Activated T-cell treated with anti-CD3 and anti-CD28 coated beads, Interleukin-2, amount 50 U/mL, for 24 hours (primary cell): ENCODE results near the gene ARHGAP23.

Source experiments
- DNase-seq: peaks from one replicate; pipeline ENCODE4 v3.0.0-alpha.2; 2020
- H3K27ac Mint-ChIP-seq: 2 replicates; pipeline ENCODE4 v1.8.0; 2020; ENCODE audit warnings: mild to moderate bottlenecking, mixed read lengths
- H3K27me3 Mint-ChIP-seq: 2 replicates; pipeline ENCODE4 v1.8.0; 2020; ENCODE audit warnings: mixed read lengths
- H3K36me3 Mint-ChIP-seq: 2 replicates; pipeline ENCODE4 v1.8.0; 2020; ENCODE audit warnings: low read depth, mixed read lengths
- H3K4me1 Mint-ChIP-seq: 2 replicates; pipeline ENCODE4 v1.8.0; 2020; ENCODE audit warnings: low read depth, mixed read lengths
- H3K4me3 Mint-ChIP-seq: 2 replicates; pipeline ENCODE4 v1.8.0; 2020; ENCODE audit warnings: mild to moderate bottlenecking, moderate library complexity, mixed read lengths
- H3K9me3 Mint-ChIP-seq: 2 replicates; pipeline ENCODE4 v1.8.0; 2020; ENCODE audit warnings: mixed read lengths

ARHGAP23 gene

GRCh38 chr17:38539386-38539785 lies 111.1 kb downstream of the ARHGAP23 start:
- no peaks in the 10 kb centered on the region for H3K4me1 Mint-ChIP-seq
- no peak for DNase-seq
- no peaks in the 10 kb centered on the region for H3K36me3 Mint-ChIP-seq
- no peak overlapping the region for H3K27ac Mint-ChIP-seq
- H3K4me3 Mint-ChIP-seq: no peak overlapping the region
- peaks cover 32% of the 10 kb centered on the region for H3K27me3 Mint-ChIP-seq
- H3K9me3 Mint-ChIP-seq: no peaks in the 10 kb centered on the region

DNA sequence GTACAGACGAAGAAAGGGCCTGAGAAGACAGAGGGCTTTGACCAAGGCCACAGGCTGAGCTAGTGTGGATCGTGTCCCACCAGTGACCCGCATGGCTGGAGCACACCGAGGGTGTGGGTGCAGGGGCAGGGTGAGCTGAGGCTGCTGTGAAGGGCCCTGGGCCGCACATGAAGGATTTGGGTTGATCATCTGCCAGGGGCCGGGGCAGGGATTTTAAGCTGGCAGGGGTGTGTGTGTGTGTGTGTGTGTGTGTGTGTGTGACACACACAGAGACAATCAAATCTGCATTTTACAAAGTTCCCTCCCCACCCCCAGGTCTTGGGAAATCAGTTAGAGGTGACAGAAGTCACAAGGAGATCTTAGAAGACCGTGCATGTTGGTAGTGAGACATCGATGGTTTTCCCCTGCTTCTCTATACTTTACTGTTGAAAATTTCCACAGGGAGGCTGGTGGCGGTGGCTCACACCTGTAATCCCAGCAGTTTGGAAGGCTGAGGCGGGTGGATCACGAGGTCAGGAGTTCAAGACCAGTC lies 112.3 kb downstream of the ARHGAP23 start:
- DNase-seq: no peak
- Mint-ChIP-seq H3K9me3 (no peaks in the 10 kb centered on the region), H3K27ac (no peak overlapping the region), H3K36me3 (no peaks in the 10 kb centered on the region), H3K4me3 (no peak overlapping the region), H3K4me1 (no peaks in the 10 kb centered on the region), H3K27me3 (peaks cover 28% of the 10 kb centered on the region)

GRCh38 chr17:38541281-38541680 lies 113.0 kb downstream of the ARHGAP23 start:
- no peak for DNase-seq
- Mint-ChIP-seq H3K4me3 (no peak overlapping the region), H3K27me3 (peaks cover 21% of the 10 kb centered on the region), H3K27ac (no peak overlapping the region), H3K9me3 (no peaks in the 10 kb centered on the region), H3K4me1 (no peaks in the 10 kb centered on the region), H3K36me3 (no peaks in the 10 kb centered on the region)

- no peaks in the 10 kb centered on the region for H3K9me3 Mint-ChIP-seq
- H3K27me3 Mint-ChIP-seq: peaks cover 24% of the 10 kb centered on the region
- DNase-seq: no peak
- H3K27ac Mint-ChIP-seq: no peak overlapping the region
- no peaks in the 10 kb centered on the region for H3K36me3 Mint-ChIP-seq
- no peaks in the 10 kb centered on the region for H3K4me1 Mint-ChIP-seq
- no peak overlapping the region for H3K4me3 Mint-ChIP-seq
Measured at GRCh38 chr17:38542286-38542685, 114.0 kb downstream of the ARHGAP23 start.

DNA sequence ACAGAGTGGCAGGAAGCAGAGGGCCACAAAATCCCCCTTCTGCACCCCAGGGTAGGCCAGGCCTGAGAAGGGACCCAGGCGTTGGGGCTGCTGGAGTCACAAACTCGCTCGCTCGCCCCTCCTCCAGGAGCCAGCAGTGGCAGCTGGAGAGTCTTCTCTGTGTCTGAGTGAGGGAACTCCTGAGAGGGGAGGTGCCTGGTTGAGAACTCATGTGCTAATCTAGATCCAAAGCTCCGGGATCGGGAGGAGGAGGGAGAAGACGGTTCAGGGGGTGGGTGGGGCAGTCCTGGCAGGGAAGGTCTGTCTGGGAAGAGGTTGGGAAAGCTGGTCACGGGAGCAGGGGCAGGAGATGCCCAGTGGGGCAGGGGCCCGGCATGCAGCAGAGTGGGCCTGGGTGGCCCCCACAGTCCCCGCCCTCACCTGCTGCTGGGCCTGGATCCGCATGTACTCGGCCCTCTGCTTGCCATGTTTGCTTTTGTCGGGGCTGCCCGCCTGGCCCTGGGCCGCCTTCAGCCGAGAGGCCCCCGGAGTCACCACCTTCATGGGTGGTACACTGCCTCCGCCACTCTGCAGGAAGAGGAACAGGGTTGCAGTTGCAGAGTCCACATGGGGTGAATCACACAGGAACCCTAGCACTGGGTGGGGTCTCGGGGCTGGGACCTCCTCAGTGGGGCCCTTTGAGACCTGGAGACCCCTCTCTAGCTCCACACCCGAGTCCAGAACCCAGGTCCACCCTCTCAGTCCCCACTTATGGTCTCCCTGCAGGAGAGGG lies 115.3 kb downstream of the ARHGAP23 start:
- Mint-ChIP-seq H3K27me3 (peaks cover 25% of the 10 kb centered on the region), H3K27ac (no peak overlapping the region), H3K9me3 (no peaks in the 10 kb centered on the region), H3K4me1 (no peaks in the 10 kb centered on the region), H3K4me3 (no peak overlapping the region), H3K36me3 (no peaks in the 10 kb centered on the region)
- no peak for DNase-seq

DNA sequence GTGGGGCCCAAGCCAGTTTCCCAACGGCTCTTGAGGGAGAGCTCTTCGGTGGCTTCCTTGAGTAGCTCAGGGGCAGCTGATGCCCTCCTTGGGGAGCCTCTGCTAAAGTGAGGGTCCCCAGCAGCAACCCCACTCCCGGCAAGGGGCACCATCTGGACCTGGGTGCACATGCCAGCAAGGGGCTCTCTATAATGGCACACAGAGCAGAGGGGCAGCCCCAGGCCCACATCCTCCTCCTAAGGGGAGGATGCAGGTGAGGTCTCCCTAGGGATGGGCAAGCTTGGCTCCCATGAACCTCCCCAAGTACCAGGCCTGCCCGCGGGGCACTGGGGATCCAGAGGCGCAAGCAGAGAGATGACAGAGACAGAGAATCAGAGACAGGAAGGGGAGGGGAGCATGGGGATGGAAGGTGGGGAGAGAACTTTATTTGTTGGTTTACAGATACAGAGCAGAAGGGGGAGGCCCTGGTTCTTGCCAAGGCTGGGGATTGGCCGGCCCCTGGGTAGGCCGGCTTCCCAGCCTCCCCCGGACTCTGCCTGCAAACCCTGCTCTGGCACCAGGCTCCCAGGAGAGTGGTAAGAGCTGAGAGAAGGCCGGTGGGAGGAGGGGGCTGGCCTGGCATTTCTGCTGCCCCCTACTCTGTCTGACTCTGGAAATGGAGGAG lies 116.0 kb downstream of the ARHGAP23 start:
- H3K4me3 Mint-ChIP-seq: no peak overlapping the region
- no peaks in the 10 kb centered on the region for H3K36me3 Mint-ChIP-seq
- DNase-seq: no peak
- H3K9me3 Mint-ChIP-seq: no peaks in the 10 kb centered on the region
- H3K4me1 Mint-ChIP-seq: no peaks in the 10 kb centered on the region
- H3K27ac Mint-ChIP-seq: no peak overlapping the region
- peaks cover 22% of the 10 kb centered on the region for H3K27me3 Mint-ChIP-seq

DNA sequence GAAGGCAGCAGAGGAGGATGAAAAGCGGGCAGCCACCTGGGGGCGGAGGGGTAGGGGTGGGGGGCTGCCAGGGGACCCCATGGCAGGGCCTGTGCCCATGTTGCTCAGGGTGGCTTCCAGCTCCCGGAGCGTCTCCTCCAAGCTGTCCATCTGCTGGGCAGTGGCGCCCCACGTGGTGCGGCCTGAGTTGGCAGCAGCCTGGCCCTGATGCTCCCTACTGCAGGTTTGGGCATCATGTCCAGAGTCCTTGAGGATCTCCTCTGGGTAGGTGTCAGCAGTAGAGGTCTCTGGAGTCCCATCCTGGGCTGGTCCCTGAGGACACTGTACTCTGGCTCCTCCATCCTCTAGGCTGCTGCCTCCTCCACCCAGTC lies 116.6 kb downstream of the ARHGAP23 start:
- Mint-ChIP-seq H3K4me3 (no peak overlapping the region), H3K27ac (no peak overlapping the region), H3K4me1 (no peaks in the 10 kb centered on the region), H3K27me3 (peaks cover 19% of the 10 kb centered on the region), H3K9me3 (no peaks in the 10 kb centered on the region), H3K36me3 (no peaks in the 10 kb centered on the region)
- no peak for DNase-seq

DNA sequence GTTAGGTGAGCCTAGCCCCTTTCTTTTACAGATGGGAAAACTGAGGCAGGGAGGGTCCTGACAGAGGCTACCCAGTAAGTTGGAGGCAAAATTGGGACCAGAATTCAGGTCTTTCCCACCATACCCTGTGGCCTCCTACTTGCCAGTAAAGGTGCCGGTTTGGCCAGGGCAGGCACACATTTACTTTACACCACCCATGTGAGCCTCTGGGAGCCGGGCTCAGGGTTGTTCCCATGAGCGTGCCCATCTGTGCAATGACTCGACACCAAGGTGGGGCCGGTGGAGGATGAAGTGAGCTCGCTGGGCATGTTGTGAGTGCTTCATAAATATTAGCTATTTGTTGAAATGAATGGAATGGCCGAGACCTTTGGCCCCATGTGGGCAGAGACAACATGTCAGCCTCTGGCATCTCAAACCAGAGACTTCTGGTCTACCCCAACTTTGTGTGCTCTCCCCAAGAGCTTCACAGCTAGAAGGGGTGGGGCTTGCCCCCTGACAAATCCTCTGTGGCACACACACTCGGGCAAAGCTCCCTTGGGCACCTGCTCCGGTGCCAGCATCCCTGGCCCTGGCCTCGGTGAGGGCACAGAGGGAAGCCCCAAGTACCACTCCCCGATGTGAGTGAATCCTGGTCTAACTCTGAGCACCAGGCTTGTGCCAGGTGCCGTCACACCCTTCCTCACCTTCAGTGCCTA lies 117.4 kb downstream of the ARHGAP23 start:
- H3K4me1 Mint-ChIP-seq: no peaks in the 10 kb centered on the region
- H3K4me3 Mint-ChIP-seq: no peak overlapping the region
- H3K27me3 Mint-ChIP-seq: peaks cover 15% of the 10 kb centered on the region
- no peak for DNase-seq
- H3K27ac Mint-ChIP-seq: no peak overlapping the region
- H3K36me3 Mint-ChIP-seq: no peaks in the 10 kb centered on the region
- H3K9me3 Mint-ChIP-seq: no peaks in the 10 kb centered on the region

DNA sequence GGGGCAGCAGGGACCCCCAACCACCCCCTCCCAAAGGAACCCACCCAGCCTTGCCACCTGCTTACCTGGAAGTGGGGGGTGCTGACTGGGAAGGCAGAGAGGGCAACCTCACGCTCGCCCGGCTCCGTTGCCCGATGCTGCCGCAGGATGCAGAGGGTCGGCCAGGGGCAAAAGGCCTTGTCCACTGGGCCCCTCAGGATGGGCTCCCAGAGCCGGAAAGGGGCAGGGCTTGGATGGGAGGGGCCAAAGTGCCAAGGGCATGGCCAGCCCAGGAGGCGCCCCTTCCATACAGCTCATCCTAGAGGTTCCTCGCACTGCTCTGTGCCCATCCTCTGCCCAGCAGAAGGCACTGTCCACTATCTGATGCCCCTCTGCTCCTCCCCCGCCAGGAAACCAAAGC lies 118.1 kb downstream of the ARHGAP23 start:
- Mint-ChIP-seq H3K9me3 (no peaks in the 10 kb centered on the region), H3K36me3 (no peaks in the 10 kb centered on the region), H3K27me3 (peaks cover 14% of the 10 kb centered on the region), H3K27ac (no peak overlapping the region), H3K4me1 (no peaks in the 10 kb centered on the region), H3K4me3 (no peak overlapping the region)
- DNase-seq: no peak

DNA sequence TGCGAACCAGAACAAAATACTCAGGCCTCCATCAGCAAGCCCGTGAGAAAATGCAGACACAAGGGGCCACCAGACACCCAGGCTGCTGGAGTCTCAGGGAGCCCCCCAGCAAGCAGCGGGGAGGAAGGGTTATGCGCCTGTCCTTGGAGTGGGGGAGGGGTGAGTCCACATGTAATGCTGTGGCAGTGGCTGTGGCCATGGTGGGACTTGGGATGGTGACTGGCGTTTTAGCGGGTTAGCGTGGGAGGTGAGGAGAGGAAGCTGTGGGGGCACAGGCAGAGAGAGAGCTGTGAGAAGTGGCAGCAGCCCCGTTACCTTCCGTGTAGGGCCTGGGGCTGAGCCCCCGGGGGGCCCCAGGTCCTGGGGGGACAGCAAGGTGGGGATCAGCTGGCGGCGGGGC lies 119.2 kb downstream of the ARHGAP23 start:
- Mint-ChIP-seq H3K4me3 (no peak overlapping the region), H3K27me3 (peaks cover 14% of the 10 kb centered on the region), H3K9me3 (no peaks in the 10 kb centered on the region), H3K4me1 (no peaks in the 10 kb centered on the region), H3K36me3 (no peaks in the 10 kb centered on the region), H3K27ac (no peak overlapping the region)
- no peak for DNase-seq

GRCh38 chr17:38549285-38549684 lies 121.0 kb downstream of the ARHGAP23 start:
- H3K9me3 Mint-ChIP-seq: no peaks in the 10 kb centered on the region
- no peak for DNase-seq
- no peaks in the 10 kb centered on the region for H3K36me3 Mint-ChIP-seq
- no peak overlapping the region for H3K4me3 Mint-ChIP-seq
- H3K27me3 Mint-ChIP-seq: peaks cover 14% of the 10 kb centered on the region
- H3K4me1 Mint-ChIP-seq: no peaks in the 10 kb centered on the region
- H3K27ac Mint-ChIP-seq: no peak overlapping the region

- no peak for DNase-seq
- no peaks in the 10 kb centered on the region for H3K36me3 Mint-ChIP-seq
- no peaks in the 10 kb centered on the region for H3K4me1 Mint-ChIP-seq
- H3K27ac Mint-ChIP-seq: no peak overlapping the region
- peaks cover 17% of the 10 kb centered on the region for H3K27me3 Mint-ChIP-seq
- H3K4me3 Mint-ChIP-seq: no peak overlapping the region
- H3K9me3 Mint-ChIP-seq: no peaks in the 10 kb centered on the region
Measured at GRCh38 chr17:38550661-38551060, 122.4 kb downstream of the ARHGAP23 start.

DNA sequence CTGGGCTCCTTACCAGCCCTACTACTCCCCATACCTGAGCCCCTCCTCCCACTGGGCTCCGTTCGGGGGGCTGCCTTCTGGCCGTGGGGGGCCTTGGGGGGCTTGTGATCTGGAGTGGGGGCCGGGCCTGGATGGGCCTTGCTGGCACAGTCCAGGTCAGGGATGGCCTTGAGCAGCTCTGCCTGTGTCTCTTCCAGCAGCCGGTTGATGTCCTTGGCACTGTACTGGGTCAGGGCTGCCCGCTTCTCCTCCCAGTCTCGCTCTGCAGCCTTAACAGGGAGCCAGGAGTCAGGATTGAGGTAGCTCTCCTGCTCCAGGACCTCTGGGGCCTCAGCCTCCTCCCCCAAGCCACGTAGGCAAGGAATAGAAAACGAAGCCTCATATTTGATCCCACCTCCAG lies 122.9 kb downstream of the ARHGAP23 start:
- Mint-ChIP-seq H3K36me3 (no peaks in the 10 kb centered on the region), H3K4me1 (no peaks in the 10 kb centered on the region), H3K4me3 (no peak overlapping the region), H3K27me3 (peaks cover 17% of the 10 kb centered on the region), H3K9me3 (no peaks in the 10 kb centered on the region), H3K27ac (no peak overlapping the region)
- DNase-seq: no peak

- H3K4me3 Mint-ChIP-seq: no peak overlapping the region
- H3K36me3 Mint-ChIP-seq: no peaks in the 10 kb centered on the region
- H3K27ac Mint-ChIP-seq: no peak overlapping the region
- no peaks in the 10 kb centered on the region for H3K4me1 Mint-ChIP-seq
- no peak for DNase-seq
- H3K9me3 Mint-ChIP-seq: no peaks in the 10 kb centered on the region
- peaks cover 7% of the 10 kb centered on the region for H3K27me3 Mint-ChIP-seq
Measured at GRCh38 chr17:38552343-38552742, 124.1 kb downstream of the ARHGAP23 start.
